CD4-positive, alpha-beta T cell treated with Interferon alpha-2 for 1 hour (primary cell): ENCODE data around the gene EIF4E1B.

Experiments used
- DNase-seq, 2 donors: peaks; one replicate each; pipeline ENCODE4 v3.0.0-alpha.2; 2020 to 2022

Gene EIF4E1B

DNA sequence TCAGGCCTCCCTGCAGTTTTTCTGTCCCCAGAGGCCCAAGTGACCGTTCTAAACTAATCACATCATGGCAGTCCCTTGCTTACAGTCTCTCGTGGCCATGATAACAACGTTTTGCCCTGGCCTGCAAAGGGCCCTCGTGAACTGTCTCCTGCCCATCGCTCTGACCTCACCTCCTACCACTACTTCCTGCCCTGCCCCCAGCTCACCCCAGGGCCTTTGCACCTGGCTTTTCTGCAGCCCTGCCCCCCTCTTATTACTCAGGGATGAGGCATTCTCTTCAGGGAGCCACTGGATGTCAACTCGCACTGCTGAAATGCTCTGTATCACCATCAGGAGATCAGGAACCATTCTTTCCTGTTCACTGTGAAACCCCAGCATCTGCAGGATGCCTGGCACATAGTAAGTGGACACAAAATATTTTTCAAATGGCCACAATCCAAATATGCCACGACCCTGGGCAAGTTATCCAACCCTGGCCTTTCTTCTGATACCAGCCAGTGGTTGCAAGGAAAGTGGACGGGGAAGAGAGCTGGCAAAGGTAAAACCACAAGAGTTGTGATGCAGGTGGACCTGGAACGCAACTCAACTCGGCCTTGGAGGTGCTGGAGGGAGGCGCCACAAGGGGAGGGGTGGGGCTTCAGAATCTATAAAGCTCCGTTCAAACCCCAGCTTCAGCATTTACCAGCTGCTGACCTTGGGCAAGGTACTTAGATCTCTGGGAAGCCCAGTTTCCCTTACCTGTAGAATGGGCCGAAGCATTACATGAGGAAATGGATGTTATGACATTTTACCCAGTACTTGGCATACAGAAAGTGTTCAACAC lies 1.9 kb upstream of the EIF4E1B start:
- no peak for DNase-seq

DNA sequence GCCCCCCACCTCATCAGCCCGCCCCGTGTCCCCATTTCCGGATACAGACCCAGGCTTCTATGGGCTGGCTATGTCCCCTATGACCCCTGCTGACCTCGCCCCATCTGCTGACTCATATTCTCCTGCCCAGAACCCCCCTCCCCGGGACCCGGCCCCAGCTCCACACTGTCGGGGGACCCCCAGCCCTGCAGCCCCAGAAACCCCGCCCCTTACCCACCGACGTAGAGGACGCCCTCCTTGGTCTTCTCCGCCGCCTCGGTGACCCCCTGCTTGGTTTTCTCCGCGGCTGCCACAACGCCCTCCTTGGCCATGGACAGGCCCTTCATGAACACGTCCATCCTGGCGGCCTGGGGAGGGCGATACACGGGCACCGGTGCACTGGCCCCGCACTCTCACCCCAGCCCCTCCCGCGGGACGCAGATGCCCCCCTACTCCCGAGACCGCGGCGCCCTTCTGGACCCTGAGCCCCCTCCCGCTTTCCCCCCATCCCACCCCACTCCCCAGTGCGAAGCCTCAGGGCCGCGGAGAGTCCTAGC lies 1.1 kb upstream of the EIF4E1B start:
- no peak for DNase-seq

GRCh38 chr5:176630681-176631222 lies 277 bp downstream of the EIF4E1B start:
- no peak for DNase-seq

DNA sequence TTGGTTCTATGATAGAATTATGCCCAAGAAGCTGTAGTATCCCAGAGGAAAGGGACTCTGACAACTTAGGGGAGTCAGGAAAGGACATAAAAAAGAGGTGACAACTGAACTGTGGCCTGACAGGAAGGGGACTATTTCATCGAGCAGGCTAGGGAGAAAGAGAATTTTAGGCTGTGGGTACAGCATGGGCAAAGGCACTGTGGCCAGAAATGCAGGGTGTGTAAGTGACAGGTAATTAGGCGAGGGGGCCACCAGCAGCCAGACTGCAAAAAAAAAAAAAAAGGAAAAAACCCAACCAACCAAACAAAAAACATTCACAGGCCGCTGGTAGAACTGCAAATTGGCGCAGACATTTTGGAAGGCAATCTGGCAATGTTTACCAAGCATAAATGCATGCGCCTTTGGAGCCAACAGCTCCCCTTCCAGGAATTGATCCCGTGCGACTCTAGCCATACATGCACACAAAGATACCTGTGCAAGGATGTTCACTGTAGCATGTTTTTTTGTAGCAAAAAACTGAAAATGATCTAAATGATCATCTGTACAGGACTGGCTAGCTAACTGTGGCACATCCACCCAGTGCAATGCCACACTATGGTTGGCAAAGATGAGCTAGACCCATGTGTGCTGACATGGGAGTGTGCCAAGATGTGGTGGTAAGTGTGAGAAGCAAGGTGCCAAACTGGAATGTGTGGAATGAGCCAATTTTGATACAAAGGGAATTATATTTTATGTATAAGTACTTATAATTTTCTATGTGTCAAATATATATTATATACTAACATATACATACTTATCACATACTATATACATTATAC lies 1.1 kb downstream of the EIF4E1B start:
- no peak for DNase-seq

- DNase-seq, result no peak
Observed at GRCh38 chr5:176632745-176633144, 2.3 kb downstream of the EIF4E1B start.

DNA sequence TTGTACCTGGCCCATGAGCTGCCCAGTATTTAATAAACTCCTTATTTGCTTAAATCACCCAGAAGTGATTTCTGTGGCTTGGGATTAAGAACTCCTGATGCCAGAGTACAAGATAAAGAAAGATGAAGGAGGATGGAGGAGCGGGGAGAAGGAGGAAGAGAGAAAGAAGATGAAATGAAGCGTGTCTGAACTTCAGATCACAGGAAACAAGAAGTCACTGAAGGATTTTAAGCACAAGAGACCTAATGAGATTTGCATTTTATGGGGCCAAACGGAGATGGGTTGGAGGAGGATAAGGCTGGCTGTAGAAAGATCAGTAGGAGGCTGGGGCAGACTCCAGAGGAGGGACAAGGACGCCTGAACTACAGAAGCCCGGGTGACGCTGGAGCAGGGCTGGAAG lies 3.1 kb downstream of the EIF4E1B start:
- no peak for DNase-seq

DNA sequence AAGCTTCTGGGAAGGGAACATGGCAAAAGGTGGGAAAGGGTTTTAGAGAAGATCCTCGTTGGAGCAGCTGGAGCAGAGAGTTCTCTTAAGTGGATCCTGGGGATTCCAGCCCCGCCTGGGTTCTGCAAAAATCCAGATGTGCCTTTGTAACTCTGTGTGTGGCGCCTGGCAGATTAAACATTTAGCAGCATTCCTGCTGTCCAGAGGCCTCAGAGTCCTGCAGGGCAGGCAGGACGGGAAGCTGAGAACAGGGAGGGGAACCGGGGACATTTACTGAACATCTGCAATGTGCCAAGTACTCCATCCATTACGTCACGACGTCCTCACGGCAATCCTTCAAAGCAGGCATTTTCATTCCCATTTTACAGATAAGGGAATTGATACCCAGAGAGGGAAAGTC lies 6.0 kb downstream of the EIF4E1B start:
- no peak for DNase-seq

DNA sequence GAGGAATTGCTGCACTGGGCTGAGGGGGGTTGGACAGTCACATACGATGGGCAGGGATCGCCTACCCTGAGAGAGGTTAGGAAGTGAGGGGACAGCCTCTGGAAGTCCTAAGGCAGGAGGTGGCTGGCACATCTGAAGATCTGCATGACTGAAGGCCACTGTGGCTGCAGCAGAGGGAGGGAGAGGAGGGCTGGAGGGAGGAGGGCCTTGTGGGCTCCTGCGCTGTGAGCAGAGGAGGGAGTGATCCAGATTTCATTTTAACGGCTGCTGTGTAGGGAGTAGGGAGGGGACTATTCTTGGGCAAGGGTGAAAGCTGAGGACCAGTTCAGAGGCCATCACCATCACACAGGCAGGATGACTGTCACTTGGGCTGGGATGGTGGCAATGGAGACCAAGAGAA lies 7.1 kb downstream of the EIF4E1B start:
- DNase-seq, result no peak

DNA sequence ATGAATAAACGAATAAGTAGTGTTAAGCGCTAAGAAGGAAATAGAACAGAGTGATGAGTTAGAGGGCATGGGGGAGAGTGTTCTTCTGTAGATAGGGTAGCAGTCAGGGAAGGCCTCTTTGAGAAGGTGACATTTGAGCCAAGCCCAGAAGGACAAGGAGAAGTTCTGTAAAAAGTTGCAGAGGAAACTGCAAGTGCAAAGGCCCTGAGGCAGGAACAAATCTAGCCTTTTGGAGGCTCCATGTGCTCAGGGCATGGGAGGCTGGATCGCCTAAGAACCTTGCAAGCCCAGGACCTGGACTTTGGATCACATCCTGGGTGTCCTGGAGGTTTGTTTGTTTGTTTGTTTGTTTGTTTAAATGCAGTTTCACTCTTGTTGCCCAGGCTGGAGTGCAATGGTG lies 8.0 kb downstream of the EIF4E1B start:
- DNase-seq, result no peak

- DNase-seq, result no peak
Observed at GRCh38 chr5:176639208-176639607, 8.7 kb downstream of the EIF4E1B start.

DNA sequence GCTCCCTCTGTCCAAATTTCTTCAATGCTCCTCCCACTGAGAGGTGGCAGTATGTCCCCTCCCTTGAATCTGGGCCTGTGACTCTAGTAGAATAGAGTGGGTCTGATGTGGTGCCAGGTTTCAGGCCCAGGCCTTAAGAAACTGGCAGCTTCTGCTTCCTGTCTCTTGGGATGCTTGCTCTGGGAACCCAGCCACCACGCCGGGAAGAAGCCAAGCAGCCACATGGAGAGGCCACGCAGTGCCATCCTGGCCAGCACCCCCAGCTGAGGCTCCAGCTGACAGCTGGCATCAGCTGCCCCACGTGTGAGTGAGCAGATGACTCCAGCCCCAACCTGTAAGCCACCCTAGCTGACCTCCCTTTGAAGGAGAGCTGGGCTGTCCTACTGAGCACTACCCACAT lies 9.5 kb downstream of the EIF4E1B start:
- DNase-seq, result no peak

- no peak for DNase-seq
Observed at GRCh38 chr5:176640616-176641015, 10.1 kb downstream of the EIF4E1B start.

DNA sequence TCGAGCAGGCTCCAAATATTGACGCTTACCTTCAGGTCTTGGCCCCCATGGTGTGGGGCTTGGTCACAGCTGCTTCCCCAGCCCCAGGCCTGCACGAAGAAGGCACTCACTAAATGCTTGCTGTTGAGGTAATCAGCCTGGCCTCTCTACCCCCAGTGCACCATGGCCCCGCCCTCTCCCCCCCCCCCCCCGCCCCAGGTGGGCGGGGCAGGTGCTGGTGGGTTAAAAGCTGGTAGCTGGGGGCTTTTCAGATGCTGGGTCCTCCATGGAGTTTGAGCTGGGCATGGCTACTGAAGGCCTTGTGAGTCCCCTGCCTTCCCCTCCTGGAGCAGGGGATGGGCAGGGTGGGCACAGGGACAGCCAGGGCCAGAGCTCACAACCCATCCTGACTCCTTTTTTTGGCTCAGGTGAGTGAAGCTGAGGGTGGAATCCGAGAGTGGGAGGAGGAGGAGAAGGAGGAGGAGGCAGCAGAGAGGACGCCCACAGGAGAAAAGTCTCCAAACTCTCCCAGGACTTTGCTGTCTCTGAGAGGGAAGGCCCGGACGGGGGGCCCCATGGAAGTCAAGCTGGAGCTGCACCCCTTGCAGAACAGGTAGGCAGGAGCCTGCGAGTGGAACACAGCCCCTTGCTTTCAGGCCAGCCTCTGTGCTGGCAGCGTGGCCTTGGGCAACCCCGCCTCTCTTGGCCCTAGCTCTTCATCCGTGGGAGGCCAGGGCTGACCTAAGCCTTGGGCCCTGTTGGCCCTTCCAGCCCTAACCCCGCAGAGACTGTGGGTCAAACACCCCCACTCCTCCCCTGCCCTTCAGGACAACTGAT lies 12.4 kb downstream of the EIF4E1B start:
- no peak for DNase-seq

DNA sequence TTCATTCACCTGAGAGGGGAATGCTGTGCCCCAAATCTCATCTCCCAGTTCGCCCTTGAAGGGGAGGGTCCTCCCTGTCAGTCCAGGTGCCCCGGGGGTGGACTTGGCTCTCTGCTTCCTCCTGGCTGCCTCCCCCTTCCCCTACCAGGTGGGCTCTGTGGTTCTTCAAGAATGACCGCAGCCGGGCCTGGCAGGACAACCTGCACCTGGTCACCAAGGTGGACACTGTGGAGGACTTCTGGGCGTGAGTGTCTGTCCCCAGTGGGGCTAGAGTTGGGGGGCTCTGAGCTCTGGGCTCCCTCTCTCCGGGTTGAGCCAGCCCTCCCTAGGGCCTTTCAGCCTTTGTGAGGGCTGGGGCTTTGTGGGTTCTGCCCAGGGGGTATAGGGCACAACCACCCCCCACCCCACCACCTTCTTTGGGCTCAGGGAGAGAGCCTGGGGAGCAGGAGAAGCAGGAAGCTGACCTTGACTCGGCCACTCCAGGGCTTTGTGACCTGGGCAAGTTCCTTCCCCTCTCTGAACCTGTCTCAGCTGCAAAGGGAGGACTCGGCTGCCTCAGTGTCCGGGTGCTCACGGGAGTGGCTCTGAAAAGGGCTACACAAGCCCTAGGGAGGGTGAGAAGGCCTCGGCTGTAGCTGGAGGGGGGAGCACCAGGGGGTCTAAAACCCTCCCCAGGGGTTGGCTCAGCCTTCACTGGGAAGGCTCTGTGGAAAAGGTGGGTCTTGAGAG lies 13.2 kb downstream of the EIF4E1B start:
- DNase-seq, result no peak

GRCh38 chr5:176644294-176644693 lies 13.8 kb downstream of the EIF4E1B start:
- no peak for DNase-seq

GRCh38 chr5:176644878-176645670 lies 14.6 kb downstream of the EIF4E1B start:
- DNase-seq, result no peak

DNA sequence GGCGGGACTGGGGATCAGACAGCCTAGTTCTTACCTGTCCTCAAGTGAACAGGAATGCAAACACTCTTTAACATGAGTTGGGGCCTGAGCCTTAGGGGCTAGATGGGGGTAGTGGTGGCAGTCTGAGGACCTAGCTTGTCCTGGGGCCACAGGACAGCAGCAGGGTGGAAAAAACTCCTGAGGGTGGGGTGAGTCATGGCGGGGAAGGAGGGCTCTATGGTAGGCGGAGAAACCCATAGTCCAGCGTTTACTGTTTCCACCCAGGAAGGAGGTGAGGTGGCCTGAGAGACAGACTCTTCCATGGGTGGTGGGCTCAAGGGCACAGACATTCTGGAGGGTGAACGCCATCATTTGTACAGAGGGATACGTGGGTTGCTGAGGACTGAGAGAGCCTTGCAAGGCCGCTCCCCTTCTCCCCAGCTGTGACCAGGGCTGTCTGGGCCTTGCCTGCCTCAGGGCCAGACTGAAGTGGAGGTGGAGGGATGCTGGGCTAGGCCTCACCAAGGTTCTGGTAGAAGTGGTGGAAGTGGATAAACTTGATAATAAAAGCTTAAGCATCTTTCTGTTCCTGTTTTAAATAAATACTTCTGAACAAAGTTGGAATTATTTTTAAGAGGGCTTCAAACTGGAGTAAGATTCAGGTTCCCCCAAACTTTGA lies 15.7 kb downstream of the EIF4E1B start:
- DNase-seq, result no peak

GRCh38 chr5:176646707-176647029 lies 16.2 kb downstream of the EIF4E1B start:
- no peak for DNase-seq

DNA sequence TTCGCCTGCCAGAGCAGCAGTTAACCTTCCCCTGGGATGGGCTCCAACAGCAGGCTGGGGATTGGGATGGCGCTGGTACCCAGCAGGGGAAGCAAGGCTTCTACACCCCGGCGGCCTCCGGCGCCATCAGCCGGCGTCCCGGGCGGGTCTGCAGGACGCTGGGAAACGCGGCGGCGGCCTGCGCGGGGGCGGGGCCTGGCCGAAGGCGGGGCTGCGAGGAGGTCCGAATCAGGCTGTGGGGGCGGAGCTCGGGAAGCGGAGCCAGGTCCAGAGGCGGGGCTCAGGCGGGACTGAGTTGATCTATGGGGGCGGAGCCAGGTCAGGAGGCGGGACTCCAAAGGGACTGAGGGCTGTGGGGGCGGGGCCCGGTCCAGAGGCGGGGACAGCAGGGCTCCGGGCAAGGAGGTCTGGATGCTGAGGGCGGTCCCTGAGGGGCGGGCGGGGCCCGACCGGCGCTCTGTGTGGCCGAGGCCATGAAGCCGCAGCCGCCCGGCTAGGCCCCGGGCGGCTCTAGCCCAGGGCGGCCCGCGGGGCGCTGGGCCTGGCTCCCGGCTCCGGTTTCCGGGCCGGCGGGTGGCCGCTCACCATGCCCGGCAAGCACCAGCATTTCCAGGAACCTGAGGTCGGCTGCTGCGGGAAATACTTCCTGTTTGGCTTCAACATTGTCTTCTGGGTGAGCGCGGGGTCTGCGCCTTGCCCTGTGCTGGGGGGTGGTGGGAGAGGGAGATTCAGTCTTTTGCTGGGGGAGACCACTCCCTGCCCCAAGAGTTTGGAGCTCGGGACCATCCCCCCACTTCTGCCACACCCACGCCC lies 16.8 kb downstream of the EIF4E1B start, which contains the start of gene TSPAN17:
Gene TSPAN17 (plus strand): TSS at position 455 of the 813 bp plus-strand sequence. CDS start 132 bp downstream, at position 587.
- DNase-seq, result peak; percentile 99
